Large intestine (tissue), 3 donors: ENCODE data around the gene BYSL. TPM values are rescaled to one million over a fixed set of nuclear protein-coding genes. Genes with fewer than 3 reads are reported as not detected.
"Not testable (repeated sequence)": the region's sequence is repeated elsewhere in the genome, so short reads cannot be mapped to it uniquely, and the experiment has no call there.

ENCODE experiments used
- DNase-seq, 2 donors: peaks; one replicate each; pipeline versions ENCODE4 v3.0.0 to v3.0.0-alpha.2; 2013
- H3K27ac ChIP-seq: one replicate; pipeline ENCODE4 v1.5.1; 2013; ENCODE audit warnings: low read length
- H3K27me3 ChIP-seq: 2 replicates; pipeline ENCODE4 v1.6.1; 2013; ENCODE audit warnings: low read length; ENCODE audit not compliant: control insufficient read depth, insufficient read depth
- H3K36me3 ChIP-seq: 2 replicates; pipeline ENCODE4 v1.6.1; 2013; ENCODE audit warnings: low read length; ENCODE audit not compliant: control insufficient read depth, insufficient read depth
- H3K4me1 ChIP-seq: one replicate; pipeline ENCODE4 v1.6.1; 2013; ENCODE audit warnings: low read length; ENCODE audit not compliant: control insufficient read depth, insufficient read depth
- H3K4me3 ChIP-seq: one replicate; pipeline ENCODE4 v1.5.1; 2013; ENCODE audit warnings: low read length
- H3K9me3 ChIP-seq: one replicate; pipeline ENCODE4 v1.6.1; 2013; ENCODE audit warnings: mild to moderate bottlenecking, low read depth, low read length, moderate library complexity; ENCODE audit not compliant: control insufficient read depth
- WGBS: methylation state at CpG from one replicate; pipeline ENCODE4 v1.1.5; 2013; ENCODE audit warnings: low lambda C conversion rate; ENCODE audit not compliant: insufficient coverage; 5-methylcytosine and 5-hydroxymethylcytosine counted together
- polyA plus RNA-seq: library from polyadenylated mRNA; unstranded; fragments of 120-200 nt; gene quantifications from one replicate; pipeline ENCODE4 v1.2.1, GENCODE V29; 2013

Gene BYSL
- polyA plus RNA-seq, 1 donor: 18.5 TPM

DNA sequence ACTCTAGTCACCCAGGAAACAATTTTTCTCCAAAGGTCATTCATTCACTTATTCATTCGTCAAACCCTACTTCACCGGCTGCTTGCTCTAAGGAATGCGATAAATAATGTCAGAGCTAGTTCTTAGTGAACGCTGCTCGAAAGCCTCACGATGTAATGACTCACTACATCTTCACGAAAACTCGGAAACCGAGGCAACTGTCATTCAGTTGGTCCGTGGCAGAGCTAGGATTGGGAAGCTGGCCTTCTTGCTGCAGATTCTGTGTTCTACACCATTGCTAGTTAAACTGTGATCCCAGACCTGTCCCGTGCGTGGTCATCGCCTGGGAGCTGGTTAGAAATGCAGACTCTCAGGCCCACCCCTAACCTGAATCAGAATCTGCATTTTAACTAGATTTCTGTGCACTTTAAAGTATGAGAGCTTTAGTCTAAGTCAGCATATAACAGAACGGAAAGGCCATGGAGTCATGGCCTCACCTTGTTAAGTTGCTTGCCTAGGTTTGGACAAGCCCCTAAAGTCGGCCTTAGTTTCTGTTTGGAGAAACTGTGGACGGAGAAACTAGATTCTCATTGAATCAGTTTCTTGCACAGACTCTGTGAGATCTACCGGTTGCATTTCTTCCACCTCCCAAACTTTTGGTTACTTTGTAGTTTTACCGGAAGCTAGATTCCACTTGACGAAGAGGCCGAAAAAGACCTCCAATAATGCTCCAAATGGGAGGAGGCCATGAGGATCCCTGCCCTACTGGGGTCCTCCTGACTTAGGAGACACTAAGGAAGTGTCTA is 21.0 kb downstream of the BYSL start:
- Histone ChIP-seq H3K27ac (peak overlapping the region; percentile 45), H3K4me1 (peaks cover 35% of the 10 kb centered on the region), H3K27me3 (no peaks in the 10 kb centered on the region), H3K36me3 (peaks cover 3% of the 10 kb centered on the region), H3K9me3 (no peaks in the 10 kb centered on the region), H3K4me3 (peak overlapping the region; percentile 55)
- peak in 1 of 2 donors; percentile 19 for DNase-seq
- 89% methylated on average over 3 of the region's 20 CpGs for WGBS

DNA sequence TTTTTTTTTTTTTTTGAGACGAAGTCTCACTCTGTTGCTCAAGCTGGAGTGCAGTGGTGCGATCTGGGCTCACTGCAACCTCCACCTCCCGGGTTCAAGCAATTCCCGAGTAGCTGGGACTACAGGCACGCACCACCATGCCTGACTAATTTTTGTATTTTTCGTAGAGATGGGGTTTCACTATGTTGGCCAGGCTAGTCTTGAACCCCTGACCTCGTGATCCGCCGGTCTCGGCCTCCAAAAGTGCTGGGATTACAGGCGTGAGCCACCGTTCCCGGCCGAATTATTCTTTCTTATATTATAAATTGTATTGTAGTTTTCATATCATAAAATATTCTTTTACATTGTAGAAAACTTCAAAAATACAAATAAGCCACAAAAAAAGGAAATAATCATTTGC is 21.6 kb downstream of the BYSL start:
- H3K4me3 ChIP-seq, H3K36me3 ChIP-seq, H3K27ac ChIP-seq, DNase-seq, H3K27me3 ChIP-seq, H3K9me3 ChIP-seq: not testable (repeated sequence)
- H3K4me1 ChIP-seq: peaks cover 30% of the 10 kb centered on the region
- WGBS: no CpG with 5 or more reads among the region's 14 CpGs

DNA sequence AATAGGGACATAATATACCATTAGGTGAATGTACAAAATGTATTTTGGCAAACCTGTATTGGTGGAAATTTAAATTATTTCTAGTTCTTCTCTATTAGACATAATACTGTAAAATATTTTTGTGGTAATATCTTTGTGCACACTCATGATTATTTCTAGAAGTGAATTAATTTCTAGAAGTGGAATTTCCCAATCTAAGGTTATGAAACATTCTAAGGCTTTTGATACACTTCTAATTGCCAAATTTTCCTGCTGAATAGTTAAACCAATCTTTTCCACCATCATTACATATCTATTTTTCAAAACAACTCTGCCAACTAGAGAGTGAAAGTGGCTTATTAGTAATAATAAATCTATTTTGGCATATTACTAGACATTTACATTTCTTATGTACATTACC is 22.2 kb downstream of the BYSL start:
- H3K4me1 ChIP-seq: peaks cover 24% of the 10 kb centered on the region
- no peaks in the 10 kb centered on the region for H3K36me3 ChIP-seq
- no peaks in the 10 kb centered on the region for H3K9me3 ChIP-seq
- H3K27me3 ChIP-seq: no peaks in the 10 kb centered on the region
- DNase-seq: no peak
- H3K27ac ChIP-seq: no peak overlapping the region
- H3K4me3 ChIP-seq: no peak overlapping the region

DNA sequence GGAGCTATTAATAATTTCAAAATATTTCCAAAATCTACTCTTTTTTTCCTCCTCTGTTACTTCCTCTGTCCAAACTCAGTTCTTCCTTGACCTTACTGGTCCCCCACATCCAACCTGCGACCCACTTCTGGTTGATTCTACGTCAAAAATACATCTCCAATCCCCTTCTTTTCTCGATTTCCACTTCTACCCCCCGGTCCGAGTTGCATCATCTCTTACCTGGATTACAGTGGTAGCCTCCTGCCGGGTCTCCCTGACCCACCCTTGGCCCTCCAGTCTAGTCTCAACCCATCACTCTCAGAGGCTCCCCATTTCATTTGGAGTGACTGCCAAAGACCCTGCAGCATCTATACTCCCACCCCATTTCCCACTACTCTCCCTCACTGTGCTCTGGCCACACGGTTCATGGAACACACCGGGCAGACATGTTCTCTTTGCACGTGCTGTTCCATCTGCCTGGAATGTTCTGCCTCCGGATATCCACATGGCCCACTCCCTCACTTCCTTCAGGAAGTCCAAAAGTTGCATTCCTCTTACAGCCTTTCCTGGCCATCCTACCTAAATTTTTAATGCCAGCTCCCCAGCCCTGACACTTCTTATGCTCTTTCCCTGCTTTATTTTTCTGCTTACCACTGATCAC is 26.4 kb downstream of the BYSL start:
- no peaks in the 10 kb centered on the region for H3K27me3 ChIP-seq
- H3K36me3 ChIP-seq: no peaks in the 10 kb centered on the region
- H3K4me1 ChIP-seq: no peaks in the 10 kb centered on the region
- no peak for DNase-seq
- WGBS: 93% methylated on average over 2 of the region's 10 CpGs
- no peak overlapping the region for H3K27ac ChIP-seq
- H3K9me3 ChIP-seq: no peaks in the 10 kb centered on the region
- no peak overlapping the region for H3K4me3 ChIP-seq

DNA sequence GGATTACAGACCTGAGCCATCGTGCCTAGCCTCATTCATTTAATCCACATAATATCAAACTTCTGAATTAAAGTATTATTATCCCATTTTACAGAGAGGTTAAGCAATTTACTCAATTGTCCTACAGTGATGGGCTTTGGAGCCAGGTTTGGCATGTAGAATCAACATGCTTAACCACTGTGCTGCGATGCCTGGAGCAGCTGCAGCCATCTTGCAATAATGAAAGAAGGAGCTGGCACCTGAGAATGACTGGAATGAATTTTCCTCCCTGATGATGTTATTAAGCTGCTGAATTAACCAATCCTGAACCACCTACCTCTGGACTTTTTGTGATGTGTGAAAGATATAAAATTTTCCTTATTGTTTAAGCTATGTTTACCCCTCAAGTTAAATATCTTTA is 33.4 kb downstream of the BYSL start:
- Histone ChIP-seq H3K27ac (no peak overlapping the region), H3K27me3 (no peaks in the 10 kb centered on the region), H3K9me3 (no peaks in the 10 kb centered on the region), H3K4me3 (no peak overlapping the region), H3K36me3 (no peaks in the 10 kb centered on the region), H3K4me1 (no peaks in the 10 kb centered on the region)
- WGBS: no CpG with 5 or more reads among the region's 2 CpGs
- DNase-seq: no peak

DNA sequence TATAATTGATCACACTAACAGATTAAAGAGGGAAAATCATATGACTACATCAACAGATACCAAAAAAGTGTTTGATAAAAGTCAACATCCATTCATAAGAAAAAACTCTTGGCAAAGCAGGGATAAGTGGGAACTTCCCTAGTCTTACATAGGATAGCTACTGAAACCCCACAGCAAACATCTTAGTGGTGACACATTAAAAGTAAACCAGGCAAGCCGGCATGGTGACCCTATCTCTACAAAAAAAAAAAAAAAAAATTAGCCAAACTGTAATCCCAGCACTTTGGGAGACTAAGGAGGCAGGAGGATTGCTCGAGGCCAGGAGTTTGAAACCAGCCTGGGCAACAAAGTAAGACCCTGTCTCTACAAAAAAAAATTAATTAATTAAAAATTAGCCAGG is 34.1 kb downstream of the BYSL start:
- Histone ChIP-seq H3K36me3 (no peaks in the 10 kb centered on the region), H3K4me1 (no peaks in the 10 kb centered on the region), H3K9me3 (no peaks in the 10 kb centered on the region), H3K4me3 (no peak overlapping the region), H3K27ac (no peak overlapping the region), H3K27me3 (no peaks in the 10 kb centered on the region)
- 100% methylated on average over 1 of the region's 2 CpGs for WGBS
- DNase-seq: no peak

DNA sequence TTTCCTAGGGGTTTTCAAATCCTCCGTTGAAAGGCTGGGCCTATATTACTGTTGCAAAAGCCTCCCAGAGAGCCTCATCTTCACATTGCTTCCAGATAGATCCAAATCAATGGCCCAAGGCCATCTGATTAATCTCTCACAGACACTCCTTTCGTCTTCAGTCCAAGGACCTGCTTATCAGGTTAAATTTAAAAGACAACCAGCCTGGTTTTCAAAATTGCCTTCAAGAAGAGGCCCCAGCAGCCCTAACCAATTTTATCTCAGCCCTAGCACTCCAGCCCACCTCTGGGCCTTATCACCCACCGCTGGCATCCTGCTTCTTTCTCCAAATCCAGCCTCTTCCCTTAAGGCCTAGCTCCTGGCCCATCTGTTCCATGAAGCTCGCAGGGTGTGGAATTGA is 35.8 kb downstream of the BYSL start:
- DNase-seq: no peak
- no CpG with 5 or more reads among the region's 4 CpGs for WGBS
- Histone ChIP-seq H3K9me3 (no peaks in the 10 kb centered on the region), H3K27ac (no peak overlapping the region), H3K4me1 (no peaks in the 10 kb centered on the region), H3K36me3 (no peaks in the 10 kb centered on the region), H3K27me3 (no peaks in the 10 kb centered on the region), H3K4me3 (no peak overlapping the region)

DNA sequence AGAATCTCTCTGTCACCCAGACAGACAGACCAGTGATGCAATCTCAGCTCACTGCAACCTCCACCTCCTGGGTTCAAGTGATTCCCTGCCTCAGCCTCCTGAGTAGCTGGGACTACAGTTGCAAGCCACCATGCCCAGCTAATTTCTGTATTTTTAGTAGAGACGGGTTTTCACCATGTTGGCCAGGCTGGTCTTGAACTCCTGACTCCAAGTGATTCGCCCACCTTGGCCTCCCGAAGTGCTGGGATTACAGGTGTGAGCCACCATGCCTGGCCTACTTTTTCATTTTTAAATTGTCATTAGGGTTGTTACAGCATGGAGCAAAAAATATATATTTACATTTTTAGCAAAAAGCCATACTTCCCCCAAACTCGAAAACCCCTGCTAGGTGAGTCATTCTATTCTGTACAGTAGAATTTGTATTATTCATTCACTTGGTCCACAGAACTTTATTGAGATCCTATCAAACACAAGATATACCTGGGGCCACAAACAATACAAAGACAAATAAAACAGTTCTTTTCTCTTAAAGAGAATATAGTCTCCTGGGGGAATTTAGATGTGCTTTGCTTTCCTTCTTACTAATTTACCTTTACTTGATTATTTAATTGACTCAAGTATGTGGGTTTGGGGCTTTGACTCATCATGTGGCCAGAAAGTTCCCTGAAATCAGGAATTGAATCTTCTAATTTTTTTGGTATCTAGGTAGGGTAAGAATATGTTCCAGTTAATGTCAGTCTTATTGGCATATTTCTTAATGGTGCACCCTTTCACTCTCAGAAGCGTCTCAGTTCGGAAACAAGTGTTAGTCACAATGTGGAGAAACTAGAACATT is 36.9 kb downstream of the BYSL start:
- 100% methylated on average over 2 of the region's 6 CpGs for WGBS
- no peak for DNase-seq
- no peaks in the 10 kb centered on the region for H3K4me1 ChIP-seq
- H3K9me3 ChIP-seq: no peaks in the 10 kb centered on the region
- no peaks in the 10 kb centered on the region for H3K27me3 ChIP-seq
- no peak overlapping the region for H3K27ac ChIP-seq
- H3K4me3 ChIP-seq: no peak overlapping the region
- no peaks in the 10 kb centered on the region for H3K36me3 ChIP-seq

DNA sequence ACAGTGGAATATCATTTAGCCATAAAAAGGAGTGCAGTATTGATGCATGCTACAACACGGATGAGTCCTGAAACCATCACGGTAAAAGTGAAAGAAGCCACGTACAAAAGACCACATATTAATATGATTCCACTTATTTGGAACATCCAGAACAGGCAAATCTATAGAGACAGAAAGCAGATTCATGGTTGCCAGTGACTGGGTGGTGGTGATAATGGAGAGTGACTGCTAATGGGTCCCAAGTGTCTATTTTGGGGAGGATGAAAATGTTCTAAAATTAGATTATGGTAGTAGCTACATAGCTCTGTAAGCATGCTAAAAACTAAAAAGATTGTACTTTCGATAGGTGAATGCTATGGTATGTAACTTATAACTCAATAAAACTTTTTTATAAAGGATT is 38.7 kb downstream of the BYSL start:
- Histone ChIP-seq H3K27ac (no peak overlapping the region), H3K36me3 (no peaks in the 10 kb centered on the region), H3K4me1 (no peaks in the 10 kb centered on the region), H3K4me3 (no peak overlapping the region), H3K27me3 (no peaks in the 10 kb centered on the region), H3K9me3 (no peaks in the 10 kb centered on the region)
- WGBS: 100% methylated on average over 2 of the region's 4 CpGs
- DNase-seq: no peak

DNA sequence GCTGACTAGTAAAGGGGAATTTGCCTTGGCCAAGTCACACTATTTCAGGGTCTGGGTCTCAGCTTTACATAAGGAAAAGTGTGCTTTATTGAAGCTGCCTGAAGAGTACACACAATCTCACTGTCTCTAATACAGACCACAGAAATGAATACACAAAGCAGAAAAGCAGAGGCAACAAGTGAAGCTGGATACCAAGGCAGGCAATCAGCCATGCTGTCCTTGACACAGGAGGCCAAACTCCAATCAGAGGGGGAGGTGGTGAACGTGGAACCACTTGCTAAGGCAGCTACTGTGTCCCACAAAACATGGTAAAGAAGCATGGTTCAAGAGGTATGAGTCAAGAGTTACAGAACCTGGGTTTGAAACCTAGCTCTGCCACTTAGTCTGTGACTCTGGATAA is 42.1 kb downstream of the BYSL start:
- DNase-seq: no peak
- WGBS: no CpG with 5 or more reads among the region's 1 CpG
- no peaks in the 10 kb centered on the region for H3K36me3 ChIP-seq
- H3K4me3 ChIP-seq: no peak overlapping the region
- no peaks in the 10 kb centered on the region for H3K4me1 ChIP-seq
- no peaks in the 10 kb centered on the region for H3K27me3 ChIP-seq
- no peaks in the 10 kb centered on the region for H3K9me3 ChIP-seq
- H3K27ac ChIP-seq: no peak overlapping the region
